Calu3 (cell line): Measurements from ENCODE around the gene PTH2. TPM values are rescaled to one million over a fixed set of nuclear protein-coding genes. Genes with fewer than 3 reads are reported as not detected.

Experiments used
- BruUV-seq: library from RNA; stranded (reverse); fragments of 400-500 nt; replicated peaks from 2 replicates; lab custom pipeline; 2021; lab: Mats Ljungman, UMichigan
- CTCF ChIA-PET: fragments of 300-600 bp; sonication (Branson Sonifier 250); formaldehyde crosslinking; loops from one replicate; lab custom pipeline; 2022; ENCODE audit warnings: antibody characterized with exemption; lab: Charles Lee
- DNase-seq: peaks from one replicate; pipeline ENCODE4 v3.0.0; 2022
- H3K27ac Mint-ChIP-seq: one replicate; pipeline ENCODE4 v1.8.0; 2022; ENCODE audit warnings: mixed read lengths; ENCODE audit not compliant: unreplicated experiment
- H3K27me3 Mint-ChIP-seq: one replicate; pipeline ENCODE4 v1.8.0; 2022; ENCODE audit warnings: mixed read lengths; ENCODE audit not compliant: unreplicated experiment
- H3K36me3 Mint-ChIP-seq: one replicate; pipeline ENCODE4 v1.8.0; 2022; ENCODE audit warnings: mild to moderate bottlenecking, moderate library complexity, mixed read lengths; ENCODE audit not compliant: insufficient read depth, unreplicated experiment
- H3K4me1 Mint-ChIP-seq: one replicate; pipeline ENCODE4 v1.8.0; 2022; ENCODE audit warnings: mild to moderate bottlenecking, low read depth, mixed read lengths; ENCODE audit not compliant: unreplicated experiment
- H3K4me3 Mint-ChIP-seq: one replicate; pipeline ENCODE4 v1.8.0; 2022; ENCODE audit warnings: mild to moderate bottlenecking, low read depth, moderate library complexity, mixed read lengths; ENCODE audit not compliant: unreplicated experiment
- H3K9me3 Mint-ChIP-seq: one replicate; pipeline ENCODE4 v1.8.0; 2022; ENCODE audit warnings: low read depth, mixed read lengths; ENCODE audit not compliant: unreplicated experiment
- intact Hi-C: fragments of 100-400 bp; cut with micrococcal nuclease; formaldehyde crosslinking; loops from one replicate; pipeline ENCODE4 v1.10.0; 2022; ENCODE audit not compliant: unreplicated experiment
- total RNA-seq: library from RNA; stranded (reverse); gene quantifications from 2 replicates; pipeline ENCODE4 v1.2.3, GENCODE V29; 2022
- TF ChIP-seq, protein P1 (sequence below): fragments of 200-600 bp; IDR thresholded peaks from one replicate; pipeline ENCODE4 v1.8.0; 2022; ENCODE audit warnings: antibody characterized with exemption; ENCODE audit not compliant: unreplicated experiment

PTH2 gene
- total RNA-seq, 1 experiment from 2014 or later: not detected

- Mint-ChIP-seq H3K27ac (no peak overlapping the region), H3K4me3 (no peak overlapping the region), H3K27me3 (peaks cover 96% of the 10 kb centered on the region)
These were observed 8.1 kb upstream of the PTH2 start for GRCh38 chr19:49431330-49431749.

GRCh38 chr19:49430678-49431329 lies 7.6 kb upstream of the PTH2 start:
- peaks cover 14% of the 10 kb centered on the region for H3K4me1 Mint-ChIP-seq
- DNase-seq: peak; percentile 20
- no peak overlapping the region for H3K4me3 Mint-ChIP-seq
- CTCF ChIA-PET: no interaction called here
- TF ChIP-seq, protein P1, sequence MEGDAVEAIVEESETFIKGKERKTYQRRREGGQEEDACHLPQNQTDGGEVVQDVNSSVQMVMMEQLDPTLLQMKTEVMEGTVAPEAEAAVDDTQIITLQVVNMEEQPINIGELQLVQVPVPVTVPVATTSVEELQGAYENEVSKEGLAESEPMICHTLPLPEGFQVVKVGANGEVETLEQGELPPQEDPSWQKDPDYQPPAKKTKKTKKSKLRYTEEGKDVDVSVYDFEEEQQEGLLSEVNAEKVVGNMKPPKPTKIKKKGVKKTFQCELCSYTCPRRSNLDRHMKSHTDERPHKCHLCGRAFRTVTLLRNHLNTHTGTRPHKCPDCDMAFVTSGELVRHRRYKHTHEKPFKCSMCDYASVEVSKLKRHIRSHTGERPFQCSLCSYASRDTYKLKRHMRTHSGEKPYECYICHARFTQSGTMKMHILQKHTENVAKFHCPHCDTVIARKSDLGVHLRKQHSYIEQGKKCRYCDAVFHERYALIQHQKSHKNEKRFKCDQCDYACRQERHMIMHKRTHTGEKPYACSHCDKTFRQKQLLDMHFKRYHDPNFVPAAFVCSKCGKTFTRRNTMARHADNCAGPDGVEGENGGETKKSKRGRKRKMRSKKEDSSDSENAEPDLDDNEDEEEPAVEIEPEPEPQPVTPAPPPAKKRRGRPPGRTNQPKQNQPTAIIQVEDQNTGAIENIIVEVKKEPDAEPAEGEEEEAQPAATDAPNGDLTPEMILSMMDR: no peak
- H3K9me3 Mint-ChIP-seq: peaks cover 3% of the 10 kb centered on the region
- H3K36me3 Mint-ChIP-seq: peaks cover 1% of the 10 kb centered on the region
- intact Hi-C loops: no loop called here
- H3K27ac Mint-ChIP-seq: no peak overlapping the region
- no TSS peak for BruUV-seq
- H3K27me3 Mint-ChIP-seq: peaks cover 96% of the 10 kb centered on the region

More at GRCh38 chr19:49431330-49431749, 8.1 kb upstream of the PTH2 start:
- peaks cover 3% of the 10 kb centered on the region for H3K9me3 Mint-ChIP-seq
- BruUV-seq: no TSS peak
- no peak for DNase-seq
- CTCF ChIA-PET: no interaction called here
- intact Hi-C loops: no loop called here
- TF ChIP-seq, protein P1: no peak
- H3K4me1 Mint-ChIP-seq: peaks cover 9% of the 10 kb centered on the region
- peaks cover 6% of the 10 kb centered on the region for H3K36me3 Mint-ChIP-seq

DNA sequence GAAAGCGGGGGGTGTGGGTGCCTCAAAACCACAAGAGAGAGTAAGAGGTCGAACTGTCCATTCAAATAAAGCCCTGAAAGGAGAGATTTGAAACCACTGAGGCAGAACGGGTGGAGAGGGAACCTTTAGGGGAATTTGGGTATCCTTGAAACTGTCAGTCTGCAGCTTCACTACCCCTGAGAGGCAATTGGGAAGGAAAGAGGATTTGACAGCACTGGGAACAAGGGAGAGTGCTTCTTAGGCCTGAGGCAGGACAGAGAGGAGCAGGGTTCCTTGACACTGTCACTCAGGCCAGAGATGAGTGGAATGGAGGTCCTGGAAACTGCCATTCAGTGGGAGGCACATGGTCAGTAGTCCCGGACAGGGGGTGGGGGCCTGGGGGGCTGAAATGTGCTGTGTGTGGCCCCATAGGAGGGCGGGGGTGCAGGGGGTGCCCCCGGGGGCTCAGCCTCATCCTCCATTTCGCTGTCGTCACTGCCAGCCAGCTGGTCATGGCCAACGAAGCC lies 7.0 kb upstream of the PTH2 start:
- Mint-ChIP-seq H3K36me3 (no peaks in the 10 kb centered on the region), H3K9me3 (peaks cover 3% of the 10 kb centered on the region), H3K4me1 (peaks cover 18% of the 10 kb centered on the region), H3K27ac (no peak overlapping the region), H3K27me3 (peaks cover 96% of the 10 kb centered on the region), H3K4me3 (no peak overlapping the region)
- TF ChIP-seq, protein P1: no peak
- no TSS peak for BruUV-seq
- intact Hi-C loops: no loop called here
- DNase-seq: no peak
- CTCF ChIA-PET: interaction anchor here (0.6 kb wide), 1 partner anchor 320 kb away, joined by 3 read pairs; no protein-coding TSS in a partner anchor

DNA sequence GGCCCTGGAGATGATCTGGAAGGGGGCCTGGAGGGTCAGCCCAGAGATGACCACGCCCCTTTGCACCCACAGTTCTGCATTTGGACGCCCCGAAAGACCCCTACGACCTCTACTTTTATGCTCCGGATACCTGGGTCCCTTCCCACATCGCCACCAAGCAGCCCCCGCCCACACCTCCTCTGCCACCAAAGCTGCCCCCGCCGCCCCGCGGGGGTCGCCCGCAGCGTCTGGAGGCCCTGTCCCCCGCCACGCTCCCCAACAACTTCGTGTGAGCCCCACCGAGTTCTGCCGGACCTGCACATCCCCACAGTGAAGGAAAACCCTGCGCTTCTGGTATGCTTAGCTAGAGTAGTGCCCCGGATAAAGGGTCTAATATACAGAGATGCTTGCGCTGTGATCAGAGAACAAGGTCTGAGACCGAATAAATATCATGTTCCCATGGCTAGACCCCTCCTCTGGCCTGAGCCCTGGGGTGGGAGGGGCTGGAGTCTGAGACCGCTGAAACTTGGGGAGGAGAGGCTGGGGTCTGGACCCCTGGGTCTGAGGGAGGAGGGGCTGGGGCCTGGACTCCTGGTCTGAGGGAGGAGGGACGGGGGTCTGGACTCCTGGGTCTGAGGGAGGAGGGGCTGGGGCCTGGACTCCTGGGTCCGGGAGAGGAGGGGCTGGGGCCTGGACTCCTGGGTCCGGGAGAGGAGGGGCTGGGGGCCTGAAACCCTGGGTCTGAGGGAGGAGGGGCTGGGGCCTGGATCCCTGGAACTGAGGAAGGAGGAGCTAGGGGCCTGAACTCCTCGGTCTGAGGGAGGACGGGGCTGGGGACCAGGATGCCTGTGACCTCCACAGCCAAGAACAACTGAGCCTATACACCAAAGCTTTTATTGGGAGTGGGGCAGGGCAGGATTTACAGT lies 5.6 kb upstream of the PTH2 start:
- no peaks in the 10 kb centered on the region for H3K36me3 Mint-ChIP-seq
- peak overlapping the region; percentile 37 for H3K4me3 Mint-ChIP-seq
- peaks cover 3% of the 10 kb centered on the region for H3K9me3 Mint-ChIP-seq
- TF ChIP-seq, protein P1: no peak
- BruUV-seq: no TSS peak
- intact Hi-C loops: loop anchor here (5.0 kb wide), 1 partner anchor 36 kb away; no protein-coding TSS in a partner anchor
- H3K4me1 Mint-ChIP-seq: peaks cover 21% of the 10 kb centered on the region
- H3K27ac Mint-ChIP-seq: no peak overlapping the region
- CTCF ChIA-PET: no interaction called here
- DNase-seq: no peak
- H3K27me3 Mint-ChIP-seq: peaks cover 99% of the 10 kb centered on the region
